Raji (cell line): Measurements from ENCODE around the gene HMOX1.

Source experiments
- POLR2A ChIP-seq: IDR thresholded peaks from 2 replicates; pipeline ENCODE4 v1.6.1; 2011; ENCODE audit warnings: low read depth, low read length, control low read depth; ENCODE audit not compliant: insufficient read depth

HMOX1 gene

GRCh38 chr22:35425971-35426800, 45.3 kb downstream of the HMOX1 start:
- TF ChIP-seq POLR2A, result no peak

GRCh38 chr22:35426801-35427140, 45.9 kb downstream of the HMOX1 start:
- no peak for TF ChIP-seq POLR2A

- no peak for TF ChIP-seq POLR2A
These were observed 50.0 kb downstream of the HMOX1 start for GRCh38 chr22:35430897-35431322.

GRCh38 chr22:35431483-35432227, 50.8 kb downstream of the HMOX1 start:
- no peak for TF ChIP-seq POLR2A

GRCh38 chr22:35432228-35432905, 51.5 kb downstream of the HMOX1 start:
- no peak for TF ChIP-seq POLR2A

GRCh38 chr22:35434061-35434710, 53.3 kb downstream of the HMOX1 start:
- TF ChIP-seq POLR2A, result no peak

DNA sequence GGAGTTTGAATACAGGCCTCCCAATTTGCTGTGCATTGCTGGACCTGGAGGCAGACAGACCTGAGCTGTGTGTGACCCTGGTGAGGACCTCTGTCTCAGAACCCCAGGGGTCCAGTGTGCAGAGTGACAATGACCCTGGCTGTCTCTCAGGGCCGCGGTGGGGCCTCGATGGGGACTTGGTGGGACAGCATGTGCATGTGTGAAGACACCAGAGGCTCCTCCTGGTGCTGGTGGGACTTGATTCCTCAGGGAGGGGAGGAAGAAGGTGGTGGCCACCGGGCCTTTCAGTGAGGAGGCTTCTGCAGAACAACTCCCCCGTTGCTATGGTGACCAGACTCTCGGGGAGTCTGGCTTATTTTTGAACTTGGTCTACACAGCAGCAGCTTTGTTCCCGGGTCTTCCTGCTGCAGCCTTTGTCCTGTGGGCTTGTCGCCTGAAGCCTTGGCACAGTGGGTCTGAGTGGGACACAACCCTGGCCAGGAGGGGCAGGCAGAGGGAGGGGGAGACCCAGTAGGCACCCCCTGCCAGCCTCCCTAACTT, 54.4 kb downstream of the HMOX1 start:
- TF ChIP-seq POLR2A, result no peak

DNA sequence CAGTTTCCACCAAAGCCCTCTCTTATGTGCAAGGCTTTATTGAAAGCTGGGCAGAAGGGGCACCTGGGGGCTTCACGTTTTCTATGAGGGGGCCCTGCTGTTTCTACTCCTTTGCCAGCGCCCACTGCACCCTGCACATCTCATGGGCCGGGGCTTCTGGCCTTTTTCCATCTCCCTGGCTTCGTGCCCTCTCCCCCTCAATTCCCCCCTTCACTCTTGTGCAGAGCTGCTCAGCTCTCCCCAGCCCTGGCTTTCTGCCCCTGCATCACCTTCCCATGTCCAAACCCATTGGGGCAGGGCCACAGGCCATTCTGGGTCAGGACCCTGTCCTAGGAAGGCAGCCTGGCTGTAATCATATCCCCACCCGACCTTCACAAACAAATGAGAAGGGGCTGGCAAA, 55.5 kb downstream of the HMOX1 start:
- TF ChIP-seq POLR2A, result no peak

DNA sequence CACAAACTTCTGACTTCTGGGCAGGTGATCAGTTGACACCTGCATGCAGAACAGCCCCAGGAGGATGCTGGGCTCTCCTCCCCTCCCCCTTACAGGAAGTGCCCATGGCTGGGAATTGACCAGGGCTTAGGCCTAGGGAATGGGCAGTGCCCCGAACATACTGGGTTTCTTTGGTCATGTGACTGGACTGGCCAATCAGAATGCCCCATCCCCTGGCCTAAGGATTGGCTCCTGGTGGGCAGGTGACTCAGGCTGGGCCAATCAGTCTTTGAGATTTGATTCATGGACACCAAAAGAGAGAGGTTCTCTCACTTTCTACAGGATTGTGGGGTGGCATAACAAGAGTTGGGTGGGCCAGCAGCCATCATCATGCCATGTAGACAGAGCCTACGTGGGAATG, 56.2 kb downstream of the HMOX1 start:
- TF ChIP-seq POLR2A, result no peak

- no peak for TF ChIP-seq POLR2A
These were observed 58.4 kb downstream of the HMOX1 start for GRCh38 chr22:35439365-35439717.

DNA sequence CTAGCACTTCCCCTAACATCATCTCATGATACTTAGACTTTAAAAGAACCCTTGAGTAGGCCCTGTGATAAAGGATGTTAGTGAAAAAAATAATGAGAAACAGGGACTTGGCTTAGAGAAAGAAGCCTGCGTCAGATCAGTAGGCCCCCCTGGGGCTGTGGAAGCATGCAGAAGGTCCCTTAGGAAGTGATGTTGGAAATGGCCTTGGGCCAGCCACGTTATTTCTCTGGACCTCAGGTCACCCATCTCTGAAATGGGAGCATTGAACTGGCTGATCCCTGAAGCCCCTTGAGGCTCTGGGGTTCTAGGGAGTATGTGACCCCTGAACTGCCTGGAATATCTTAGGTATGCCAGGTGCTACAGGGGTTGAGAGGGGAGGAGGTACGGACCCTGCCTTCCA, 59.2 kb downstream of the HMOX1 start:
- TF ChIP-seq POLR2A, result no peak

- no peak for TF ChIP-seq POLR2A
These were observed 60.7 kb downstream of the HMOX1 start for GRCh38 chr22:35441489-35442100.

DNA sequence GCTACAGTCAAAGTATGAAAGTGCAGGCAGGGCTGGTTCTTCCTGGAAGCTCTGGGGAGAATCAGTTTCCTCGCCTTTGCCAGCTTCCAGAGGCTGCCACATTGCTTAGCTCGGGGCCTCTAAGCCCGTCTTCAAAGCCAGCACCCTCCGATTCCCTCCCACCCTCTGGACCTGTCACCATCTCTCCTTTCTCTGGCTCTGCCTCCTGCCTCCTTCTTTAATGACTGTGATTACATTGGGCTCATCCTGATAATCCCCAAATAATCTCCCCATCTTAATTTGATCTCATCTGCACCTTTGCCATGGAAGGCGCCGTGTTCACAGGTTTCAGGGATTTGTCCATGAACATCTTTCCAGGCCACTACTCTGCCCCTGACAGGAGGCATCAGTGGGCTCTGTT, 61.6 kb downstream of the HMOX1 start:
- no peak for TF ChIP-seq POLR2A

DNA sequence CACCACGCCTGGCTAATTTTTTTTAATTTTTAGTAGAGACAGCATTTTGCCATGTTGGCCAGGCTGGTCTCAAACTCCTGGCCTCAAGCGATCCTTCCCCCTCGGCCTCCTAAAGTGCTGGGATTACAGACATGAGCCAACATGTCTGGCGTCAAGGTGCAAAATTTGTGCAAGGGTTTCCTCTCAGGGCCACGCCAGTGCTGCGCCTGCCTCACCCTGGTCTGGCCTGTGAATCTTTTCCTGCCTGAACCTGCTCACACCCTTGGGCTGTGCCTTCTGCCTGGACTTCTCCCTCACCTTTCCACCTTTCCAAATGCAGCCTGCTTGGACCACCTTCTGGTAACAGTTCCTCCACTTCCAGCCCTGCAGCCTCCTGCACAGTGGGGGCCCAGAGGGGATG, 62.4 kb downstream of the HMOX1 start:
- TF ChIP-seq POLR2A, result no peak
